Loucy (cell line): ENCODE results near the gene SLC22A23.

Experiments used
- EZH2phosphoT487 ChIP-seq: fragments of 200-600 bp; IDR thresholded peaks from 2 replicates; pipeline ENCODE4 v1.6.1; 2018; ENCODE audit warnings: antibody characterized with exemption, mild to moderate bottlenecking, moderate library complexity, borderline replicate concordance
- TF ChIP-seq, protein P1 (sequence below): fragments of 200-600 bp; sonication (generic); conservative IDR thresholded peaks from 2 replicates; pipeline ENCODE4 v1.5.1; 2014; ENCODE audit warnings: mild to moderate bottlenecking, antibody characterized with exemption, low read length

DNA sequence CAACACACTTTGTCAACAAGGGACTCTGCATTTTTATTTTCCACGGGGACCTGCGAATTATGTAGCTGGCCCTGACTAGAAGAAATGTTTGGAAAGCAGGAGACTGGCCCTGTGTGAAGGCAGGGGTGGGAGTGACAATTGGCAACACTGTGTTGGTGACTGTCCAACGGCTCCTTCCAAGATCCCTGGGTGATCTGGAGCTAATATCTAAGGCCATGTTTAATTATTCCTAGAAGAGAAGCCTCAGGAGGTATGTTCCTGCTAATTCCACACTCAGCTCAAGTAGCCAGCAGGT lies 13.7 kb downstream of the SLC22A23 start:
- TF ChIP-seq, protein P1, sequence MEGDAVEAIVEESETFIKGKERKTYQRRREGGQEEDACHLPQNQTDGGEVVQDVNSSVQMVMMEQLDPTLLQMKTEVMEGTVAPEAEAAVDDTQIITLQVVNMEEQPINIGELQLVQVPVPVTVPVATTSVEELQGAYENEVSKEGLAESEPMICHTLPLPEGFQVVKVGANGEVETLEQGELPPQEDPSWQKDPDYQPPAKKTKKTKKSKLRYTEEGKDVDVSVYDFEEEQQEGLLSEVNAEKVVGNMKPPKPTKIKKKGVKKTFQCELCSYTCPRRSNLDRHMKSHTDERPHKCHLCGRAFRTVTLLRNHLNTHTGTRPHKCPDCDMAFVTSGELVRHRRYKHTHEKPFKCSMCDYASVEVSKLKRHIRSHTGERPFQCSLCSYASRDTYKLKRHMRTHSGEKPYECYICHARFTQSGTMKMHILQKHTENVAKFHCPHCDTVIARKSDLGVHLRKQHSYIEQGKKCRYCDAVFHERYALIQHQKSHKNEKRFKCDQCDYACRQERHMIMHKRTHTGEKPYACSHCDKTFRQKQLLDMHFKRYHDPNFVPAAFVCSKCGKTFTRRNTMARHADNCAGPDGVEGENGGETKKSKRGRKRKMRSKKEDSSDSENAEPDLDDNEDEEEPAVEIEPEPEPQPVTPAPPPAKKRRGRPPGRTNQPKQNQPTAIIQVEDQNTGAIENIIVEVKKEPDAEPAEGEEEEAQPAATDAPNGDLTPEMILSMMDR, result no peak
- TF ChIP-seq EZH2phosphoT487, result no peak
